K562 (cell line): ENCODE results near the gene CRKL. TPM values are rescaled to one million over a fixed set of nuclear protein-coding genes. Genes with fewer than 3 reads are reported as not detected.

Experiments
- BRD4 ChIP-seq: fragments of 200-600 bp; sonication (generic); IDR thresholded peaks from 2 replicates; pipeline ENCODE4 v1.6.1; 2017; ENCODE audit warnings: inconsistent platforms
- IFI16 ChIP-seq: fragments of 250-450 bp; sonication (Bioruptor Pico); IDR thresholded peaks from 2 replicates; pipeline ENCODE4 v2.1.2; 2022; ENCODE audit warnings: mild to moderate bottlenecking, inconsistent platforms
- NR4A1 ChIP-seq, 2 experiments: fragments of 250-450 bp in 1 of 2; fragments of 450-650 bp in 1 of 2; sonication (Bioruptor Pico) in 1 of 2; IDR thresholded peaks; 2 replicates each; pipeline versions ENCODE4 v1.4.0 to v1.6.1; 2016 to 2020; ENCODE audit warnings: mild to moderate bottlenecking in 2 of 2, missing compliant biosample characterization in 1 of 2, missing genetic modification characterization in 1 of 2, moderate library complexity in 1 of 2
- WHSC1 ChIP-seq: IDR thresholded peaks from one replicate; pipeline ENCODE4 v1.6.1; 2012; ENCODE audit warnings: low read length, control low read depth, inconsistent platforms
- ZNF175 ChIP-seq: fragments of 200-800 bp; sonication (Bioruptor generic); IDR thresholded peaks from 2 replicates; pipeline ENCODE4 v1.6.1; 2016; ENCODE audit warnings: low read depth, mild to moderate bottlenecking, missing genetic modification characterization, missing compliant biosample characterization
- ZNF212 ChIP-seq: fragments of 450-650 bp; formaldehyde crosslinking; IDR thresholded peaks from 2 replicates; pipeline ENCODE4 v1.4.0; 2020; ENCODE audit warnings: mild to moderate bottlenecking
- polyA plus RNA-seq, 8 experiments: library from polyadenylated mRNA; depleted of rRNA in 4 of 8; stranded (reverse) in 5 of 8; unstranded in 3 of 8; fragments of >200 nt; fragmentation: Nextera tagmentation in 2 of 8; fragmentation: Illumina TruSeq in 1 of 8; extraction: Ambion mirVana in 2 of 8; extraction: Trizol in 1 of 8; gene quantifications; 2 replicates each; pipeline versions ENCODE4 v1.2.1 to v1.2.3, GENCODE V29; 2011 to 2014; ENCODE audit warnings: inconsistent platforms in 1 of 8, missing spikeins in 1 of 8
- total RNA-seq, 7 experiments: library from RNA; depleted of rRNA in 6 of 7; stranded (reverse); fragments of >200 nt in 6 of 7; fragmentation: Illumina TruSeq in 2 of 7; extraction: Trizol in 2 of 7; gene quantifications; 2 replicates each; pipeline versions ENCODE4 v1.2.1 to v1.2.3, GENCODE V29; 2011 to 2021; ENCODE audit warnings: low replicate concordance in 1 of 7
- TF ChIP-seq, protein P1 (sequence below), 2 experiments: fragments of 450-650 bp in 1 of 2; sonication (generic) in 1 of 2; formaldehyde crosslinking in 1 of 2; IDR thresholded peaks in 1 of 2; conservative IDR thresholded peaks in 1 of 2; 2 replicates each; pipeline versions ENCODE4 v1.6.1 to v1.8.1; 2016 to 2023; ENCODE audit warnings: mild to moderate bottlenecking in 2 of 2, moderate library complexity in 2 of 2, inconsistent platforms in 1 of 2, missing genetic modification reagents in 1 of 2
- TF ChIP-seq, protein P2 (sequence below): fragments of 450-650 bp; formaldehyde crosslinking; IDR thresholded peaks from 2 replicates; pipeline ENCODE4 v1.4.0; 2020; ENCODE audit warnings: mild to moderate bottlenecking, moderate library complexity
- TF ChIP-seq, protein P3 (sequence below): fragments of 250-450 bp; sonication (Bioruptor Pico); IDR thresholded peaks from 2 replicates; pipeline ENCODE4 v1.4.0; 2020; ENCODE audit warnings: borderline replicate concordance
- TF ChIP-seq, protein P4 (sequence below): fragments of 450-650 bp; formaldehyde crosslinking; IDR thresholded peaks from 2 replicates; pipeline ENCODE4 v1.4.0; 2022; ENCODE audit warnings: missing genetic modification characterization
- TF ChIP-seq, protein P5 (sequence below), 2 experiments: fragments of 450-650 bp in 1 of 2; sonication (generic) in 1 of 2; formaldehyde crosslinking; conservative IDR thresholded peaks; 2 replicates each; pipeline versions ENCODE4 v1.4.0 to v1.8.1; 2020 to 2022; ENCODE audit warnings: mild to moderate bottlenecking in 1 of 2, missing genetic modification reagents in 1 of 2
- TF ChIP-seq, protein P6 (sequence below): sonication (generic); formaldehyde crosslinking; IDR thresholded peaks from 2 replicates; pipeline ENCODE4 v1.9.0; 2022; ENCODE audit warnings: mild to moderate bottlenecking, missing genetic modification reagents
- TF ChIP-seq, protein P7 (sequence below), 2 experiments: fragments of 250-450 bp in 1 of 2; fragments of 450-650 bp in 1 of 2; sonication (Bioruptor Pico) in 1 of 2; IDR thresholded peaks; 2 replicates each; pipeline versions ENCODE4 v1.6.1 to v1.8.0; 2016 to 2021; ENCODE audit warnings: mild to moderate bottlenecking in 2 of 2, moderate library complexity in 2 of 2, missing compliant biosample characterization in 1 of 2, missing genetic modification characterization in 1 of 2
- TF ChIP-seq, protein P8 (sequence below): sonication (generic); formaldehyde crosslinking; IDR thresholded peaks from 2 replicates; pipeline ENCODE4 v1.8.0; 2022; ENCODE audit warnings: mild to moderate bottlenecking, missing genetic modification reagents, borderline replicate concordance

CRKL gene
- total and polyA plus RNA-seq, 9 of the 15 experiments (the other 6 are each of a cell fraction or from before 2014, with no cell fraction given): 100 to 263 (median 124) TPM

DNA sequence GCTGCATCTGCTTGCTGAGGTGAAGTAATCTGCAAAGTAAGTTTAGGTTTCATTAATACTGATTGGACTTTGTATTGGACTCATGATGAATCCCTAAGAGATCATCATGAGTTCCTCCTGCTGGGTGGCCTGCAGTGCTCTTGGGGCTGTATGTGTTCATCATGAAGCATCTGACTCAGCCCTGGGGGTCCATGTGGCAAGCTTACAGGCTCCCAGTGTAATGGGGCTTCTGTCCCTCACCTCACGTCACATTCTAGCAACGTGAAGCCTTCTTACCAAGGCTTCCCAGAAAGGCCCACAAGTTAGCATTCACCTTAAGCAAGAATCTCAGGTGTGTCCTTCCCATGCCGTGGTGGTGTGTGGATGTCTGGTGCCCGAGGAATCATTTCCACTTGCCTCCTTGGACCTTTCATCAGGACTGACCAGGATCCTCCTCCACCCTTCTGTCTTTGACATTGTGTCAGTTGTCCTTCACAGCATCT is 23.7 kb downstream of the CRKL start (continued):
- TF ChIP-seq, protein P1, sequence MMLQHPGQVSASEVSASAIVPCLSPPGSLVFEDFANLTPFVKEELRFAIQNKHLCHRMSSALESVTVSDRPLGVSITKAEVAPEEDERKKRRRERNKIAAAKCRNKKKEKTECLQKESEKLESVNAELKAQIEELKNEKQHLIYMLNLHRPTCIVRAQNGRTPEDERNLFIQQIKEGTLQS (IDR thresholded peaks at IDR 0.05): no peak
- TF ChIP-seq, protein P1 (CRISPR knock-in tag; conservative IDR thresholded peaks at IDR 0.05): 0 out of 2 replicates have a peak, but pooled peaks have one; percentile 45
- TF ChIP-seq, protein P2, sequence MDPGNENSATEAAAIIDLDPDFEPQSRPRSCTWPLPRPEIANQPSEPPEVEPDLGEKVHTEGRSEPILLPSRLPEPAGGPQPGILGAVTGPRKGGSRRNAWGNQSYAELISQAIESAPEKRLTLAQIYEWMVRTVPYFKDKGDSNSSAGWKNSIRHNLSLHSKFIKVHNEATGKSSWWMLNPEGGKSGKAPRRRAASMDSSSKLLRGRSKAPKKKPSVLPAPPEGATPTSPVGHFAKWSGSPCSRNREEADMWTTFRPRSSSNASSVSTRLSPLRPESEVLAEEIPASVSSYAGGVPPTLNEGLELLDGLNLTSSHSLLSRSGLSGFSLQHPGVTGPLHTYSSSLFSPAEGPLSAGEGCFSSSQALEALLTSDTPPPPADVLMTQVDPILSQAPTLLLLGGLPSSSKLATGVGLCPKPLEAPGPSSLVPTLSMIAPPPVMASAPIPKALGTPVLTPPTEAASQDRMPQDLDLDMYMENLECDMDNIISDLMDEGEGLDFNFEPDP (CRISPR knock-in tag): 0 out of 2 replicates have a peak, but pooled peaks have one; percentile 36
- peak; percentile 93 for TF ChIP-seq WHSC1
- TF ChIP-seq, protein P3, sequence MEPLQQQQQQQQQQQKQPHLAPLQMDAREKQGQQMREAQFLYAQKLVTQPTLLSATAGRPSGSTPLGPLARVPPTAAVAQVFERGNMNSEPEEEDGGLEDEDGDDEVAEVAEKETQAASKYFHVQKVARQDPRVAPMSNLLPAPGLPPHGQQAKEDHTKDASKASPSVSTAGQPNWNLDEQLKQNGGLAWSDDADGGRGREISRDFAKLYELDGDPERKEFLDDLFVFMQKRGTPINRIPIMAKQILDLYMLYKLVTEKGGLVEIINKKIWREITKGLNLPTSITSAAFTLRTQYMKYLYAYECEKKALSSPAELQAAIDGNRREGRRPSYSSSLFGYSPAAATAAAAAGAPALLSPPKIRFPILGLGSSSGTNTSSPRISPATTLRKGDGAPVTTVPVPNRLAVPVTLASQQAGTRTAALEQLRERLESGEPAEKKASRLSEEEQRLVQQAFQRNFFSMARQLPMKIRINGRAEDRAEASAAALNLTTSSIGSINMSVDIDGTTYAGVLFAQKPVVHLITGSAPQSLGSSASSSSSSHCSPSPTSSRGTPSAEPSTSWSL (CRISPR knock-in tag): peak; percentile 91
- TF ChIP-seq, protein P4, sequence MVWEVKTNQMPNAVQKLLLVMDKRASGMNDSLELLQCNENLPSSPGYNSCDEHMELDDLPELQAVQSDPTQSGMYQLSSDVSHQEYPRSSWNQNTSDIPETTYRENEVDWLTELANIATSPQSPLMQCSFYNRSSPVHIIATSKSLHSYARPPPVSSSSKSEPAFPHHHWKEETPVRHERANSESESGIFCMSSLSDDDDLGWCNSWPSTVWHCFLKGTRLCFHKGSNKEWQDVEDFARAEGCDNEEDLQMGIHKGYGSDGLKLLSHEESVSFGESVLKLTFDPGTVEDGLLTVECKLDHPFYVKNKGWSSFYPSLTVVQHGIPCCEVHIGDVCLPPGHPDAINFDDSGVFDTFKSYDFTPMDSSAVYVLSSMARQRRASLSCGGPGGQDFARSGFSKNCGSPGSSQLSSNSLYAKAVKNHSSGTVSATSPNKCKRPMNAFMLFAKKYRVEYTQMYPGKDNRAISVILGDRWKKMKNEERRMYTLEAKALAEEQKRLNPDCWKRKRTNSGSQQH: no peak
- TF ChIP-seq BRD4: no peak
- TF ChIP-seq ZNF175 (CRISPR knock-in tag): 0 out of 2 replicates have a peak, but pooled peaks have one; percentile 7
- TF ChIP-seq ZNF212 (CRISPR knock-in tag): peak; percentile 72; the same call in 1 of the 2 replicates
- TF ChIP-seq IFI16: 0 out of 2 replicates have a peak, but pooled peaks have one; percentile 62
- TF ChIP-seq, protein P5, sequence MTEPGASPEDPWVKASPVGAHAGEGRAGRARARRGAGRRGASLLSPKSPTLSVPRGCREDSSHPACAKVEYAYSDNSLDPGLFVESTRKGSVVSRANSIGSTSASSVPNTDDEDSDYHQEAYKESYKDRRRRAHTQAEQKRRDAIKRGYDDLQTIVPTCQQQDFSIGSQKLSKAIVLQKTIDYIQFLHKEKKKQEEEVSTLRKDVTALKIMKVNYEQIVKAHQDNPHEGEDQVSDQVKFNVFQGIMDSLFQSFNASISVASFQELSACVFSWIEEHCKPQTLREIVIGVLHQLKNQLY (CRISPR knock-in tag; conservative IDR thresholded peaks at IDR 0.05): peak; percentile 44 to 73; a peak in 2 of 4 replicates
- TF ChIP-seq, protein P6, sequence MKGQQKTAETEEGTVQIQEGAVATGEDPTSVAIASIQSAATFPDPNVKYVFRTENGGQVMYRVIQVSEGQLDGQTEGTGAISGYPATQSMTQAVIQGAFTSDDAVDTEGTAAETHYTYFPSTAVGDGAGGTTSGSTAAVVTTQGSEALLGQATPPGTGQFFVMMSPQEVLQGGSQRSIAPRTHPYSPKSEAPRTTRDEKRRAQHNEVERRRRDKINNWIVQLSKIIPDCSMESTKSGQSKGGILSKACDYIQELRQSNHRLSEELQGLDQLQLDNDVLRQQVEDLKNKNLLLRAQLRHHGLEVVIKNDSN (CRISPR knock-in tag): peak; percentile 27; the same call in 1 of the 2 replicates
- TF ChIP-seq, protein P7, sequence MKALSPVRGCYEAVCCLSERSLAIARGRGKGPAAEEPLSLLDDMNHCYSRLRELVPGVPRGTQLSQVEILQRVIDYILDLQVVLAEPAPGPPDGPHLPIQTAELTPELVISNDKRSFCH (CRISPR knock-in tag; IDR thresholded peaks at IDR 0.05): peak; percentile 66; the same call in 1 of the 2 replicates
- TF ChIP-seq, protein P7 (tag; IDR thresholded peaks at IDR 0.05): no peak
- TF ChIP-seq, protein P8, sequence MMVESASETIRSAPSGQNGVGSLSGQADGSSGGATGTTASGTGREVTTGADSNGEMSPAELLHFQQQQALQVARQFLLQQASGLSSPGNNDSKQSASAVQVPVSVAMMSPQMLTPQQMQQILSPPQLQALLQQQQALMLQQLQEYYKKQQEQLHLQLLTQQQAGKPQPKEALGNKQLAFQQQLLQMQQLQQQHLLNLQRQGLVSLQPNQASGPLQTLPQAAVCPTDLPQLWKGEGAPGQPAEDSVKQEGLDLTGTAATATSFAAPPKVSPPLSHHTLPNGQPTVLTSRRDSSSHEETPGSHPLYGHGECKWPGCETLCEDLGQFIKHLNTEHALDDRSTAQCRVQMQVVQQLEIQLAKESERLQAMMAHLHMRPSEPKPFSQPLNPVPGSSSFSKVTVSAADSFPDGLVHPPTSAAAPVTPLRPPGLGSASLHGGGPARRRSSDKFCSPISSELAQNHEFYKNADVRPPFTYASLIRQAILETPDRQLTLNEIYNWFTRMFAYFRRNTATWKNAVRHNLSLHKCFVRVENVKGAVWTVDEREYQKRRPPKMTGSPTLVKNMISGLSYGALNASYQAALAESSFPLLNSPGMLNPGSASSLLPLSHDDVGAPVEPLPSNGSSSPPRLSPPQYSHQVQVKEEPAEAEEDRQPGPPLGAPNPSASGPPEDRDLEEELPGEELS (CRISPR knock-in tag): no peak
- TF ChIP-seq NR4A1 (CRISPR knock-in tag; IDR thresholded peaks at IDR 0.05): 0 out of 2 replicates have a peak, but pooled peaks have one; percentile 36
- TF ChIP-seq NR4A1 (tag; IDR thresholded peaks at IDR 0.05): no peak
